Measurements from ENCODE around the gene EHMT1.

Gene EHMT1

DNA sequence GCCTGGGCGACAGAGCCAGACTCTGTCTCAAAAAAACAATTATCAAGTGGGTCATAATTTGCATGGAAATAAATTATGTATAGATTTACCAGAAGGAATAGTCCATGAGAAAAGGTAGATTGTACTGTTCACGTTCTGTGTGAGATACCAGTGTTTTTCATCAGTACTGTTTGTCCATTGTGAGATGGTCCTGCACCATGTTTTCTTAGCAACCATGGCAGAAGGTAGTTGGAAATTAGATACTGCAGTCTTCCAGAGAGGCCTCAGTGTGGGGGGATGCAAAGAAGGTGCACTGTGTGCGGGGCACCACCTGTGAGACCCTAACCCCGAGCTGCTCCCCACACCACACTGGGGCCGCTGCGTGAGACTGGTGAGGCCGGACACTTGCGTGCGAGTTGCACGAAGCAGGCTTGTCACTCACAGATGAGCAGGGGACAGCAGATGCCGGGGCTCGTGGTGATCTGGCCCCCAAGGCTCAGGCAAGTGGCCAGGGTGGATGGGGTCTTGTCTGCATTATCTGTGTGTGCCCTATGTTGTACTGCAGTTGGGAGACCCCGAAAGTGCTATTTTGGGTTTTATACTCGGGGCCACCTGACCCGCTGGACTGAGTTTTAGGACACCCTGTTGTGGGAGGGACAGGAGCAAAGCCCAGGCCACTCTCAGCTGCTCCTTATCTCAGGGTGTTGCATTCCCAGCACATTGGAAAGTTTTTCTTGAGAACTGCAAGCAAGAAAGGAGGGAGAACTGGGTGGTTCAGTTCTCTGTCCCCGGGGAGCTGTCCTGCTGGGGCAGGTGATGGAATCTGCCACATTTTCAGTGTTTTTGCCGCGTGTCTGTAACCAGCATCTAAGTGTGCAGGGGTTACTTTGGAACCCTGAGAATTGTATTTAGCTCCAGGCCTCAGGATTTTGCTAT lies 61.9 kb downstream of the EHMT1 start:
- no peak overlapping the region for H4K8ac ChIP-seq (ENCODE audit: low read length)
- no peak for DNase-seq
- H3K9me3 ChIP-seq (ENCODE audit: control insufficient read depth, low read length) = no peaks in the 10 kb centered on the region
- no peak overlapping the region for H2BK120ac ChIP-seq (ENCODE audit: low read depth, low read length)
- H3K14ac ChIP-seq (ENCODE audit: low read length in 2 of 2) = no peak overlapping the region
- no peak overlapping the region for H3K4me2 ChIP-seq (ENCODE audit: low read length, poor library complexity, severe bottlenecking)
- no peak overlapping the region for H2AK5ac ChIP-seq (ENCODE audit: low read length, severe bottlenecking)
- no peak overlapping the region for H3K18ac ChIP-seq (ENCODE audit: low read depth in 1 of 2, low read length in 2 of 2)
- WGBS = 86% methylated on average over 18 of the region's 18 CpGs
- no peak overlapping the region for H3K4ac ChIP-seq (ENCODE audit: low read depth in 1 of 2, low read length in 2 of 2)
- no peak overlapping the region for H3K23ac ChIP-seq (ENCODE audit: low read length in 2 of 2)
- no peak overlapping the region for H2BK15ac ChIP-seq (ENCODE audit: low read depth, poor library complexity, severe bottlenecking)
- H3K36me3 ChIP-seq (ENCODE audit: control insufficient read depth in 1 of 2, insufficient read depth in 2 of 2, low read depth in 1 of 2, low read length in 2 of 2) = peaks cover 9 to 13% of the 10 kb centered on the region in 2 experiments
- peaks cover 25% of the 10 kb centered on the region for H3K4me1 ChIP-seq (ENCODE audit: control insufficient read depth, insufficient read depth, low read depth, low read length)
- no peak overlapping the region for H2BK5ac ChIP-seq (ENCODE audit: low read depth, low read length, poor library complexity, severe bottlenecking)
- no peaks in the 10 kb centered on the region for H3K27me3 ChIP-seq (ENCODE audit: control insufficient read depth in 1 of 2, insufficient read depth in 1 of 2, low read length in 2 of 2)
- H3K4me3 ChIP-seq (ENCODE audit: insufficient read depth in 1 of 2, low read depth in 1 of 2, low read length in 2 of 2) = no peak overlapping the region
- no peak overlapping the region for H3K9ac ChIP-seq (ENCODE audit: low read length)
- no peak overlapping the region for H4K91ac ChIP-seq (ENCODE audit: low read length)
- H3K27ac ChIP-seq (ENCODE audit: low read length, poor library complexity, severe bottlenecking) = no peak overlapping the region
- no peak overlapping the region for H2BK12ac ChIP-seq (ENCODE audit: low read length in 2 of 2)
- no peak overlapping the region for H2AFZ ChIP-seq (ENCODE audit: low read depth, low read length)
- H3K79me1 ChIP-seq (replicated peaks; ENCODE audit: low read length, poor library complexity, severe bottlenecking) = peaks cover 19% of the 10 kb centered on the region

DNA sequence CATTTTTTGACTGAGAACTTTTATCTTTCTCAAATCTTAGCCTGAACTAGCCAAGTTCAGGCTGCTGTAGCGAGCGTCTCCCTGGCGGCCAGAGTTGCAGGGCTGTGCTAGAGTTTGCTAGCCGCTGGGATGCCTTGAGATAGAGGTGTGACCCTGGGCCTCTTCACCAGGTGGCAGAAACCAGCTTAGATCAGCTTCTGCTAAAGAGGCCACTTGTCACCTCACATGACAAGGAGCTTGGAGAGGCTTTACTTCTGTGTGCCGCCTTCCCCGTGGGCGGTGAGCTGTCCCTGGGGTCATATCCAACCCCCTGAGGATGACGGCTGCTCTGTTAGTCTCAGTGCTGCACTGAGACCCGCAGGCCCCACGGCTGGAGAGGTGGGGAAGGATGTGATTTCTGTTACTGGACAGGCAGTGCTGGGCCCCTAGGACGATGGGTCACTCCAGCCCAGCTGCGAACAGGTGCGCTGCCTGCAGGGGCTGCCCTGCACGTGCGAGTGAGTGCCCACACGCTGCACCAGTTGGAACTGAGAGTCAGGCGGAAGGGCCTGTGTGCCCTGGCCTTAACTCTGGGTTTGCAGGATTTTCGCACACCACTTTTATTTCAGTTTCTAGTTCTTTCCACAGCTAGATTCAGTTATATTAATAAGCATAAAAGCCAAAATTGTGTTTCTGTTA lies 63.8 kb downstream of the EHMT1 start:
- no peak overlapping the region for H2BK12ac ChIP-seq (ENCODE audit: low read length in 2 of 2)
- peak overlapping the region; percentile 18 for H4K91ac ChIP-seq (ENCODE audit: low read length)
- H3K79me1 ChIP-seq (replicated peaks; ENCODE audit: low read length, poor library complexity, severe bottlenecking) = peaks cover 19% of the 10 kb centered on the region
- no peak overlapping the region for H2AK5ac ChIP-seq (ENCODE audit: low read length, severe bottlenecking)
- no peak overlapping the region for H2AFZ ChIP-seq (ENCODE audit: low read depth, low read length)
- H3K9ac ChIP-seq (ENCODE audit: low read length) = no peak overlapping the region
- H3K4me3 ChIP-seq (ENCODE audit: insufficient read depth in 1 of 2, low read depth in 1 of 2, low read length in 2 of 2) = no peak overlapping the region
- no peak overlapping the region for H2BK15ac ChIP-seq (ENCODE audit: low read depth, poor library complexity, severe bottlenecking)
- peak overlapping the region; percentile 35 for H4K8ac ChIP-seq (ENCODE audit: low read length)
- peaks cover 22% of the 10 kb centered on the region for H3K4me1 ChIP-seq (ENCODE audit: control insufficient read depth, insufficient read depth, low read depth, low read length)
- H2BK120ac ChIP-seq (ENCODE audit: low read depth, low read length) = no peak overlapping the region
- H3K23ac ChIP-seq (ENCODE audit: low read length in 2 of 2) = no peak overlapping the region
- H3K4me2 ChIP-seq (ENCODE audit: low read length, poor library complexity, severe bottlenecking) = no peak overlapping the region
- H3K18ac ChIP-seq (ENCODE audit: low read depth in 1 of 2, low read length in 2 of 2) = no peak overlapping the region
- no peak for DNase-seq
- peak overlapping the region in 1 of 2 experiments; percentile 5 for H3K14ac ChIP-seq (ENCODE audit: low read length in 2 of 2)
- peaks cover 9 to 13% of the 10 kb centered on the region in 2 experiments for H3K36me3 ChIP-seq (ENCODE audit: control insufficient read depth in 1 of 2, insufficient read depth in 2 of 2, low read depth in 1 of 2, low read length in 2 of 2)
- H3K27ac ChIP-seq (ENCODE audit: low read length, poor library complexity, severe bottlenecking) = no peak overlapping the region
- no peaks in the 10 kb centered on the region for H3K9me3 ChIP-seq (ENCODE audit: control insufficient read depth, low read length)
- H3K4ac ChIP-seq (ENCODE audit: low read depth in 1 of 2, low read length in 2 of 2) = no peak overlapping the region
- 88% methylated on average over 17 of the region's 18 CpGs for WGBS
- H3K27me3 ChIP-seq (ENCODE audit: control insufficient read depth in 1 of 2, insufficient read depth in 1 of 2, low read length in 2 of 2) = no peaks in the 10 kb centered on the region
- H2BK5ac ChIP-seq (ENCODE audit: low read depth, low read length, poor library complexity, severe bottlenecking) = no peak overlapping the region

- Histone ChIP-seq H3K4me3 (ENCODE audit: insufficient read depth in 1 of 2, low read depth in 1 of 2, low read length in 2 of 2) (no peak overlapping the region), H3K18ac (ENCODE audit: low read depth in 1 of 2, low read length in 2 of 2) (no peak overlapping the region), H3K27me3 (ENCODE audit: control insufficient read depth in 1 of 2, insufficient read depth in 1 of 2, low read length in 2 of 2) (no peaks in the 10 kb centered on the region), H2AK5ac (ENCODE audit: low read length, severe bottlenecking) (no peak overlapping the region), H4K8ac (ENCODE audit: low read length) (no peak overlapping the region), H3K23ac (ENCODE audit: low read length in 2 of 2) (no peak overlapping the region), H3K9me3 (ENCODE audit: control insufficient read depth, low read length) (no peaks in the 10 kb centered on the region), H3K4me1 (ENCODE audit: control insufficient read depth, insufficient read depth, low read depth, low read length) (peaks cover 21% of the 10 kb centered on the region), H3K4me2 (ENCODE audit: low read length, poor library complexity, severe bottlenecking) (no peak overlapping the region), H4K91ac (ENCODE audit: low read length) (no peak overlapping the region), H2BK15ac (ENCODE audit: low read depth, poor library complexity, severe bottlenecking) (no peak overlapping the region), H3K36me3 (ENCODE audit: control insufficient read depth in 1 of 2, insufficient read depth in 2 of 2, low read depth in 1 of 2, low read length in 2 of 2) (peaks cover 6 to 10% of the 10 kb centered on the region in 2 experiments), H3K27ac (ENCODE audit: low read length, poor library complexity, severe bottlenecking) (no peak overlapping the region), H2BK120ac (ENCODE audit: low read depth, low read length) (no peak overlapping the region), H2AFZ (ENCODE audit: low read depth, low read length) (no peak overlapping the region), H2BK12ac (ENCODE audit: low read length in 2 of 2) (no peak overlapping the region), H3K9ac (ENCODE audit: low read length) (no peak overlapping the region), H3K79me1 (replicated peaks; ENCODE audit: low read length, poor library complexity, severe bottlenecking) (peaks cover 21% of the 10 kb centered on the region), H3K14ac (ENCODE audit: low read length in 2 of 2) (no peak overlapping the region), H2BK5ac (ENCODE audit: low read depth, low read length, poor library complexity, severe bottlenecking) (no peak overlapping the region), H3K4ac (ENCODE audit: low read depth in 1 of 2, low read length in 2 of 2) (no peak overlapping the region)
- 93% methylated on average over 3 of the region's 6 CpGs for WGBS
- no peak for DNase-seq
Observed at GRCh38 chr9:137683262-137683864, 64.6 kb downstream of the EHMT1 start.
